A549 (cell line): ENCODE measurements around the gene PRXL2B. TPM values are rescaled to one million over a fixed set of nuclear protein-coding genes. Genes with fewer than 3 reads are reported as not detected.

ENCODE experiments used
- ATAC-seq, 2 experiments: fragments of 200-7000 bp in 1 of 2; fragments of >200 bp in 1 of 2; cut with Nextera tagmentation in 1 of 2; cut with Tn5 transposase in 1 of 2; 3 replicates each; pipeline versions ENCODE4 v1.8.0 to v1.9.1; 2018 to 2020; ENCODE audit warnings: mild to moderate bottlenecking in 1 of 2, moderate library complexity in 1 of 2
- CTCF ChIA-PET: fragments of 300-600 bp; sonication (Branson Sonifier 250); formaldehyde crosslinking; extraction: SDS; loops from one replicate; lab custom pipeline; 2021; ENCODE audit warnings: antibody characterized with exemption, inconsistent platforms; lab: Yijun Ruan, JAX
- POLR2A ChIA-PET: fragments of 350-600 bp; formaldehyde crosslinking; extraction: SDS; loops from one replicate; lab custom pipeline; 2021; ENCODE audit warnings: antibody characterized with exemption, inconsistent platforms; lab: Yijun Ruan, JAX
- DNase-seq, 2 experiments: peaks; one replicate each; pipeline versions ENCODE4 v3.0.0 to v3.0.0-alpha.2; 2011 to 2016; ENCODE audit warnings: low read depth in 1 of 2, low spot score in 1 of 2
- FAIRE-seq: peaks from 2 replicates; lab custom pipeline; 2011; peaks lifted over from hg19 to GRCh38; lab: Jason Lieb, UNC
- H3K27ac ChIP-seq, 2 experiments: fragments of >200 bp; sonication (Bioruptor Twin); formaldehyde crosslinking; 3 replicates each; pipeline ENCODE4 v1.5.1; 2016 to 2017
- H3K4me1 ChIP-seq: fragments of >200 bp; sonication (Bioruptor Twin); formaldehyde crosslinking; 3 replicates; pipeline ENCODE4 v1.6.1; 2016
- H3K4me2 ChIP-seq: fragments of >200 bp; sonication (Bioruptor Twin); formaldehyde crosslinking; 3 replicates; pipeline ENCODE4 v1.6.1; 2016
- H3K4me3 ChIP-seq: fragments of >200 bp; sonication (Bioruptor Twin); formaldehyde crosslinking; 3 replicates; pipeline ENCODE4 v1.5.1; 2016
- H3K9me3 ChIP-seq: fragments of >200 bp; sonication (Bioruptor Twin); formaldehyde crosslinking; 3 replicates; pipeline ENCODE4 v1.6.1; 2016
- CHD2 ChIP-seq: fragments of 150-350 bp; IDR thresholded peaks from 2 replicates; pipeline ENCODE4 v1.6.1; 2014; ENCODE audit warnings: low read length; ENCODE audit not compliant: partially characterized antibody
- ELK1 ChIP-seq: fragments of 150-350 bp; IDR thresholded peaks from 2 replicates; pipeline ENCODE4 v1.6.1; 2014; ENCODE audit warnings: low read depth, mild to moderate bottlenecking, low read length
- EP300 ChIP-seq, 2 experiments: fragments of >200 bp; sonication (Bioruptor Twin); formaldehyde crosslinking; IDR thresholded peaks; 2 replicates in 1 of 2; 3 replicates in 1 of 2; pipeline ENCODE4 v1.6.1; 2016 to 2017
- ESRRA ChIP-seq: fragments of 150-350 bp; IDR thresholded peaks from 2 replicates; pipeline ENCODE4 v1.6.1; 2014; ENCODE audit warnings: mild to moderate bottlenecking, low read length, borderline replicate concordance
- GATA3 ChIP-seq: IDR thresholded peaks from 2 replicates; pipeline ENCODE4 v1.6.1; 2012; ENCODE audit warnings: borderline replicate concordance
- HOXB5 ChIP-seq: fragments of 250-450 bp; sonication (Bioruptor Pico); IDR thresholded peaks from 2 replicates; pipeline ENCODE4 v1.5.0; 2020; ENCODE audit warnings: mild to moderate bottlenecking, moderate library complexity
- MYC ChIP-seq: IDR thresholded peaks from 2 replicates; pipeline ENCODE4 v1.6.1; 2012; ENCODE audit warnings: mild to moderate bottlenecking, inconsistent platforms, low read length, improper control_type of control experiment, borderline replicate concordance
- NFE2L2 ChIP-seq: fragments of 150-350 bp; conservative IDR thresholded peaks from 2 replicates; pipeline ENCODE4 v1.6.1; 2014; ENCODE audit warnings: low read length
- RARB ChIP-seq: fragments of 250-450 bp; sonication (Bioruptor Pico); IDR thresholded peaks from 2 replicates; pipeline ENCODE4 v1.8.0; 2021; ENCODE audit warnings: mild to moderate bottlenecking, moderate library complexity
- SMC3 ChIP-seq: fragments of >200 bp; sonication (Bioruptor Twin); formaldehyde crosslinking; IDR thresholded peaks from 3 replicates; pipeline ENCODE4 v1.6.1; 2018; ENCODE audit warnings: inconsistent platforms
- SREBF2 ChIP-seq: fragments of 450-650 bp; IDR thresholded peaks from 2 replicates; pipeline ENCODE4 v1.6.1; 2014; ENCODE audit warnings: mild to moderate bottlenecking, moderate library complexity
- TP53 ChIP-seq: fragments of 250-450 bp; sonication (Bioruptor Pico); IDR thresholded peaks from 2 replicates; pipeline ENCODE4 v1.5.0; 2021; ENCODE audit warnings: mild to moderate bottlenecking, moderate library complexity
- ZFP36 ChIP-seq: fragments of 450-650 bp; IDR thresholded peaks from 2 replicates; pipeline ENCODE4 v1.6.1; 2014; ENCODE audit warnings: borderline replicate concordance; ENCODE audit not compliant: partially characterized antibody
- ZSCAN20 ChIP-seq: fragments of 250-450 bp; sonication (Bioruptor Pico); IDR thresholded peaks from 2 replicates; pipeline ENCODE4 v1.8.0; 2022; ENCODE audit warnings: mild to moderate bottlenecking, moderate library complexity
- WGBS: methylation state at CpG from one replicate; pipeline ENCODE4 v1.1.6; 2017; ENCODE audit errors: missing lambda C conversion rate; 5-methylcytosine and 5-hydroxymethylcytosine counted together
- polyA plus RNA-seq, 4 experiments: library from polyadenylated mRNA; depleted of rRNA in 3 of 4; stranded (reverse); fragments of >200 nt; fragmentation: RNase III in 1 of 4; extraction: RNeasy Plus Mini Kit Qiagen cat#74134 plus additional on column Dnase treatment in 1 of 4; gene quantifications; 2 replicates in 3 of 4; 3 replicates in 1 of 4; pipeline ENCODE4 v1.2.3, GENCODE V29; 2011 to 2017
- TF ChIP-seq, protein P1 (sequence below): fragments of >200 bp; sonication (Bioruptor Twin); formaldehyde crosslinking; IDR thresholded peaks from 3 replicates; pipeline ENCODE4 v1.6.1; 2016

Gene PRXL2B
- polyA plus RNA-seq, 2 of the 4 experiments (the other 2 are of a cell fraction) = 4.4 to 16.4 TPM

DNA sequence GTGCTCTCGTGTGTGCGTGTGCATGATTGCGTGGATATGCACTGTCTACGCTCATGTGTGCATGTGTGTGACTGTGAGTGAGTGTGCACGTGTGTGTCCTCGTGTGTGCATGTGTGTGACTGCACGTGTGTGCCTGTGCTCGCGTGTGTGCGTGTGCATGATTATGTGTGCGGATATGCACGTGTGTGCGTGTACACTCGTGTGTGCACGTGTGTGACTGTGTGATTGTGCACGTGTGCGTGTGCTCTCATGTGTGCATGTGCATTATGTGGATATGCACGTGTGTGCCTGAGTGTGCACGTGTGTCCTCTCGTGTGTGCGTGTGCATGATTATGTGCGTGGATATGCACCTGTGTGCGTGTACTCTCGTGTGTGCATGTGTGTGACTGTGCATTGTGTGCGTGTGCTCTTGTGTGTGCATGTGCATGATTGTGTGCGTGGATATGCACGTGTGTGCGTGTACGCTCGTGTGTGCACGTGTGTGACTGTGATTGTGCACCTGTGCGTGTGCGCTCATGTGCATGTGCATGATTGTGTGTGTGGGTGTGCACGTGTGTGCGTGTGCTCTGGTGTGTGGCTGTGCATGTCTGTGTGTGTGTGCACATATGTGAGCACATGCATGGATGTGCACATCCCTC lies 44.0 kb downstream of the PRXL2B start:
- no peaks in the 10 kb centered on the region for H3K4me1 ChIP-seq
- no peak overlapping the region for H3K4me2 ChIP-seq
- FAIRE-seq = no peak
- CTCF ChIA-PET = no interaction called here
- H3K4me3 ChIP-seq = no peak overlapping the region
- 81% methylated on average over 35 of the region's 35 CpGs for WGBS
- no peak for DNase-seq
- no peak for ATAC-seq
- POLR2A ChIA-PET = no interaction called here
- no peak overlapping the region for H3K27ac ChIP-seq
- TF ChIP-seq ELK1 (no peak), HOXB5 (no peak)
- TF ChIP-seq, all 56 proteins: peak for 0
- H3K9me3 ChIP-seq = no peaks in the 10 kb centered on the region

- WGBS = 67% methylated on average over 19 of the region's 24 CpGs
- Histone ChIP-seq H3K4me1 (no peaks in the 10 kb centered on the region), H3K4me3 (no peak overlapping the region)
- no peak for FAIRE-seq
- TF ChIP-seq SREBF2 (no peak), MYC (no peak)
- TF ChIP-seq, protein P1, sequence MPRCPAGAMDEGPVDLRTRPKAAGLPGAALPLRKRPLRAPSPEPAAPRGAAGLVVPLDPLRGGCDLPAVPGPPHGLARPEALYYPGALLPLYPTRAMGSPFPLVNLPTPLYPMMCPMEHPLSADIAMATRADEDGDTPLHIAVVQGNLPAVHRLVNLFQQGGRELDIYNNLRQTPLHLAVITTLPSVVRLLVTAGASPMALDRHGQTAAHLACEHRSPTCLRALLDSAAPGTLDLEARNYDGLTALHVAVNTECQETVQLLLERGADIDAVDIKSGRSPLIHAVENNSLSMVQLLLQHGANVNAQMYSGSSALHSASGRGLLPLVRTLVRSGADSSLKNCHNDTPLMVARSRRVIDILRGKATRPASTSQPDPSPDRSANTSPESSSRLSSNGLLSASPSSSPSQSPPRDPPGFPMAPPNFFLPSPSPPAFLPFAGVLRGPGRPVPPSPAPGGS = no peak
- TF ChIP-seq, all 56 proteins: peak for 0
- H3K4me2 ChIP-seq = no peak overlapping the region
- POLR2A ChIA-PET = no interaction called here
- DNase-seq (no peak), ATAC-seq (no peak)
- no peaks in the 10 kb centered on the region for H3K9me3 ChIP-seq
- no peak overlapping the region for H3K27ac ChIP-seq
- CTCF ChIA-PET = interaction anchor here (1.2 kb wide), 1 partner anchor 83 kb away, joined by 3 read pairs; no protein-coding TSS in a partner anchor
Measured at GRCh38 chr1:2631136-2632050, 44.8 kb downstream of the PRXL2B start.

GRCh38 chr1:2632051-2632430 lies 45.5 kb downstream of the PRXL2B start:
- no peak overlapping the region for H3K4me3 ChIP-seq
- H3K4me2 ChIP-seq = no peak overlapping the region
- no peak overlapping the region for H3K27ac ChIP-seq
- CTCF ChIA-PET = interaction anchor here (1.2 kb wide), 1 partner anchor 83 kb away, joined by 3 read pairs; no protein-coding TSS in a partner anchor
- 23% methylated on average over 7 of the region's 8 CpGs for WGBS
- DNase-seq = no peak
- TF ChIP-seq EP300 (IDR thresholded peaks at IDR 0.05) (no peak), ZSCAN20 (no peak), CHD2 (no peak), SMC3 (no peak), SREBF2 (no peak), RARB (CRISPR knock-in tag) (no peak), ESRRA (no peak), ZFP36 (no peak), GATA3 (no peak), TP53 (no peak), NFE2L2 (no peak)
- TF ChIP-seq, all 56 proteins: peak for 0
- ATAC-seq (no peak), FAIRE-seq (no peak)
- POLR2A ChIA-PET = no interaction called here
- Histone ChIP-seq H3K9me3 (peaks cover 5% of the 10 kb centered on the region; the same call in 2 of the 3 replicates), H3K4me1 (no peaks in the 10 kb centered on the region)
